DOHH2 (cell line): ENCODE data around the gene CDH1.

Experiments used
- H3F3A ChIP-seq: fragments of 200-600 bp; sonication (generic), shearing (Covaris generic); 2 replicates; pipeline ENCODE4 v1.6.0; 2016; ENCODE audit warnings: antibody characterized with exemption, mild to moderate bottlenecking; ENCODE audit not compliant: control insufficient read depth, insufficient read depth
- H3K27ac ChIP-seq: fragments of 200-600 bp; sonication (generic); 2 replicates; pipeline ENCODE4 v1.5.1; 2014; ENCODE audit warnings: low read depth, mild to moderate bottlenecking, low read length, moderate library complexity
- H3K27me3 ChIP-seq: fragments of 200-600 bp; sonication (generic); 2 replicates; pipeline ENCODE4 v1.6.1; 2014; ENCODE audit warnings: mild to moderate bottlenecking, low read length, mixed read lengths; ENCODE audit not compliant: control insufficient read depth
- H3K36me3 ChIP-seq: fragments of 200-600 bp; sonication (generic); 2 replicates; pipeline ENCODE4 v1.6.1; 2014; ENCODE audit warnings: mild to moderate bottlenecking, low read length, moderate library complexity, mixed read lengths; ENCODE audit not compliant: control insufficient read depth
- H3K4me1 ChIP-seq: fragments of 200-600 bp; sonication (generic); 2 replicates; pipeline ENCODE4 v1.6.1; 2014; ENCODE audit warnings: mild to moderate bottlenecking, low read length, mixed read lengths; ENCODE audit not compliant: control insufficient read depth
- H3K4me2 ChIP-seq: fragments of 200-600 bp; sonication (generic); 2 replicates; pipeline ENCODE4 v1.6.0; 2014; ENCODE audit warnings: mild to moderate bottlenecking, low read length, moderate library complexity
- H3K4me3 ChIP-seq: fragments of 200-600 bp; sonication (generic); 2 replicates; pipeline ENCODE4 v1.5.1; 2014; ENCODE audit warnings: mild to moderate bottlenecking, low read length, mixed read lengths
- H3K79me2 ChIP-seq: fragments of 200-600 bp; sonication (generic); 2 replicates; pipeline ENCODE4 v1.6.1; 2014; ENCODE audit warnings: mild to moderate bottlenecking, low read length, mixed read lengths; ENCODE audit not compliant: control insufficient read depth
- H3K9me2 ChIP-seq: fragments of 200-600 bp; sonication (generic); replicated peaks from 2 replicates; pipeline ENCODE4 v1.6.1; 2014; ENCODE audit warnings: mild to moderate bottlenecking, low read length, mixed read lengths; ENCODE audit not compliant: control insufficient read depth
- H3K9me3 ChIP-seq: fragments of 200-600 bp; sonication (generic); 2 replicates; pipeline ENCODE4 v1.6.1; 2014; ENCODE audit warnings: antibody characterized with exemption, low read length, mixed read lengths; ENCODE audit not compliant: control insufficient read depth, insufficient read depth
- H4K20me1 ChIP-seq: fragments of 200-600 bp; sonication (generic); 2 replicates; pipeline ENCODE4 v1.6.0; 2014; ENCODE audit warnings: low read depth, mild to moderate bottlenecking, antibody characterized with exemption, low read length, moderate library complexity; ENCODE audit not compliant: control insufficient read depth, insufficient read depth
- EZH2phosphoT487 ChIP-seq: fragments of 200-600 bp; sonication (generic); IDR thresholded peaks from 2 replicates; pipeline ENCODE4 v1.6.1; 2017; ENCODE audit warnings: borderline replicate concordance, mild to moderate bottlenecking, antibody characterized with exemption, low read length, moderate library complexity, mixed read lengths
- TF ChIP-seq, protein P1 (sequence below): fragments of 200-600 bp; sonication (generic); IDR thresholded peaks from one replicate; pipeline ENCODE4 v1.5.1; 2014; ENCODE audit warnings: antibody characterized with exemption, mild to moderate bottlenecking, low read depth, low read length; ENCODE audit not compliant: poor library complexity, severe bottlenecking

The CDH1 gene

DNA sequence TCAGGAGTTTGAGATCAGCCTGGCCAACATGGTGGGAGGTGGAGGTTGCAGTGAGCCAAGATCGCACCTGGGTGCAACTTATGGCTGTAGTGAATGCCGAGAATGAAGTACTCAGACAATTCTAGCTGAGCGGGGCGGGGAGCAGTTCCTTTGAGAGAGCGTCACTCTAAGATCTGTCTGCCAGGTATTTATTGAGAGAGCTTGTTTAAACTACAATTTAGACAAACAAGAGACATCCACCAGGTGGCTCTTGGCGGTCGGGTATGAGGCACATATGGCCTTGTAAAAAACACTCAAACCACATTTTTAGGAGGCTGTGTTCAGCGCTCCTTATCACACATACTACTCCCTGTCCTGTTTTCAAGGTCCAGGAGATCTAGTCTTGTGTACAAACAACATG, 40.6 kb upstream of the CDH1 start:
- Histone ChIP-seq H3K9me2 (no peaks in the 10 kb centered on the region), H3K4me1 (no peaks in the 10 kb centered on the region), H3K27me3 (no peaks in the 10 kb centered on the region), H3K36me3 (no peaks in the 10 kb centered on the region), H3K79me2 (no peaks in the 10 kb centered on the region), H3K9me3 (no peaks in the 10 kb centered on the region), H3K27ac (no peak overlapping the region), H4K20me1 (no peaks in the 10 kb centered on the region), H3K4me2 (no peak overlapping the region), H3F3A (no peaks in the 10 kb centered on the region), H3K4me3 (no peak overlapping the region)
- TF ChIP-seq, protein P1, sequence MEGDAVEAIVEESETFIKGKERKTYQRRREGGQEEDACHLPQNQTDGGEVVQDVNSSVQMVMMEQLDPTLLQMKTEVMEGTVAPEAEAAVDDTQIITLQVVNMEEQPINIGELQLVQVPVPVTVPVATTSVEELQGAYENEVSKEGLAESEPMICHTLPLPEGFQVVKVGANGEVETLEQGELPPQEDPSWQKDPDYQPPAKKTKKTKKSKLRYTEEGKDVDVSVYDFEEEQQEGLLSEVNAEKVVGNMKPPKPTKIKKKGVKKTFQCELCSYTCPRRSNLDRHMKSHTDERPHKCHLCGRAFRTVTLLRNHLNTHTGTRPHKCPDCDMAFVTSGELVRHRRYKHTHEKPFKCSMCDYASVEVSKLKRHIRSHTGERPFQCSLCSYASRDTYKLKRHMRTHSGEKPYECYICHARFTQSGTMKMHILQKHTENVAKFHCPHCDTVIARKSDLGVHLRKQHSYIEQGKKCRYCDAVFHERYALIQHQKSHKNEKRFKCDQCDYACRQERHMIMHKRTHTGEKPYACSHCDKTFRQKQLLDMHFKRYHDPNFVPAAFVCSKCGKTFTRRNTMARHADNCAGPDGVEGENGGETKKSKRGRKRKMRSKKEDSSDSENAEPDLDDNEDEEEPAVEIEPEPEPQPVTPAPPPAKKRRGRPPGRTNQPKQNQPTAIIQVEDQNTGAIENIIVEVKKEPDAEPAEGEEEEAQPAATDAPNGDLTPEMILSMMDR, result no peak
- no peak for TF ChIP-seq EZH2phosphoT487

- H3K4me1 ChIP-seq, result no peaks in the 10 kb centered on the region
- no peaks in the 10 kb centered on the region for H3F3A ChIP-seq
- H4K20me1 ChIP-seq, result no peaks in the 10 kb centered on the region
- H3K27me3 ChIP-seq, result no peaks in the 10 kb centered on the region
- H3K79me2 ChIP-seq, result no peaks in the 10 kb centered on the region
- H3K27ac ChIP-seq, result no peak overlapping the region
- H3K9me2 ChIP-seq, result no peaks in the 10 kb centered on the region
- TF ChIP-seq EZH2phosphoT487, result no peak
- TF ChIP-seq, protein P1, result no peak
- no peaks in the 10 kb centered on the region for H3K9me3 ChIP-seq
- H3K36me3 ChIP-seq, result no peaks in the 10 kb centered on the region
- H3K4me2 ChIP-seq, result no peak overlapping the region
- H3K4me3 ChIP-seq, result no peak overlapping the region
These were observed 39.0 kb upstream of the CDH1 start for GRCh38 chr16:68698091-68698490.

DNA sequence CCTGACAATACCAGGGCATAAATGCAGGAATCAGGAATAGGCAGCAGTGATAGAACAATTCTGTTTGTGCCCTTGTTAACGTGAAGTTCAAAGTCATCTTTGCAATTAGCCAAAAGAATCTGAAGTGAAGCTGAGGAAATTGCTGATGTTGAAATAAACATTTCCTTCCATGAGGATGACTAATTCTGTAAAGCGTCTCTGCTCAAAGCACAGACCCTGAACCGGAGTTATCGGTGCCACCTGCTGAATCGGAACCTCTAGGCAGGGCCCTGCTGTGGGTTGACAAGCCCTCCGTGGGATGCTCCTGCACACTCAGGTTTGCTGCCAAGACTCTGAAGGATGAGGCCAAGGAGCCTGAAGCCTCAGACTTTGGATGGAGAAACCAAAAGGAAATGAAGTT, 37.0 kb upstream of the CDH1 start:
- H3F3A ChIP-seq, result no peaks in the 10 kb centered on the region
- H3K9me3 ChIP-seq, result no peaks in the 10 kb centered on the region
- no peaks in the 10 kb centered on the region for H4K20me1 ChIP-seq
- H3K4me1 ChIP-seq, result no peaks in the 10 kb centered on the region
- H3K9me2 ChIP-seq, result no peaks in the 10 kb centered on the region
- H3K36me3 ChIP-seq, result no peaks in the 10 kb centered on the region
- no peak for TF ChIP-seq EZH2phosphoT487
- TF ChIP-seq, protein P1, result no peak
- no peak overlapping the region for H3K4me2 ChIP-seq
- H3K27me3 ChIP-seq, result no peaks in the 10 kb centered on the region
- H3K79me2 ChIP-seq, result no peaks in the 10 kb centered on the region
- no peak overlapping the region for H3K4me3 ChIP-seq
- no peak overlapping the region for H3K27ac ChIP-seq

DNA sequence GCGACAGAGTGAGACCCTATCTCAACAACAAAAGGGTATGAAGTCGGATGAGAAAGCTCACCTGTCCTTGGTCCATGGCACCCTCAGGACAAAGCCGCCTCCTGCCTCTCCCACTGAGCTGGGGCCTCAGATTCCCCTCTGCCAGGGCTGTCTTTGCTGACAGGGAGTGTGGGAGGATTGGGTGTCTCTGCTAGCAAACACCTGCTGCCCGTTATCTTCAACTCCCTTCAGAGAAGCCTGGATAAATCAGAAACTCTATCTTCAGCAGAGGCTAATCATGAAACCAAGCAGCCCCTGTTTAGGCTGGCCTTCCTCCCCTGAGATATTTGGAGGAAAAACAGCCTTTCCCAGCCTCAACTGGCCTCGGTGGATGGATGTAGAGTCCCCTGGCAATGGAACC, 36.3 kb upstream of the CDH1 start:
- Histone ChIP-seq H3K4me2 (no peak overlapping the region), H3K27me3 (no peaks in the 10 kb centered on the region), H3K9me2 (no peaks in the 10 kb centered on the region), H4K20me1 (no peaks in the 10 kb centered on the region), H3K9me3 (no peaks in the 10 kb centered on the region), H3K4me3 (no peak overlapping the region), H3K27ac (no peak overlapping the region), H3K4me1 (no peaks in the 10 kb centered on the region), H3F3A (no peaks in the 10 kb centered on the region), H3K36me3 (no peaks in the 10 kb centered on the region), H3K79me2 (no peaks in the 10 kb centered on the region)
- TF ChIP-seq EZH2phosphoT487, result no peak
- TF ChIP-seq, protein P1, result no peak
